Measurements from ENCODE around the gene LMOD1.
A peak's percentile ranks its signal among the peaks of the same experiment; 100 is the strongest.
"Not testable (repeated sequence)": the region's sequence is repeated elsewhere in the genome, so short reads cannot be mapped to it uniquely, and the experiment has no call there.

Gene LMOD1

GRCh38 chr1:201876148-201876818, 70.1 kb downstream of the LMOD1 start:
- H3K4me3 ChIP-seq (replicated peaks; ENCODE audit: low read depth, low read length): no peak overlapping the region
- DNase-seq (ENCODE audit: low read depth): peak; percentile 33
- TF ChIP-seq CTCF (IDR thresholded peaks at IDR 0.05; ENCODE audit: low read length, missing control alignments): peak; percentile 47

- no peak for TF ChIP-seq CTCF (IDR thresholded peaks at IDR 0.05; ENCODE audit: low read length, missing control alignments)
- H3K4me3 ChIP-seq (replicated peaks; ENCODE audit: low read depth, low read length): no peak overlapping the region
- no peak for DNase-seq (ENCODE audit: low read depth)
These were observed 71.7 kb downstream of the LMOD1 start for GRCh38 chr1:201874672-201875071.

DNA sequence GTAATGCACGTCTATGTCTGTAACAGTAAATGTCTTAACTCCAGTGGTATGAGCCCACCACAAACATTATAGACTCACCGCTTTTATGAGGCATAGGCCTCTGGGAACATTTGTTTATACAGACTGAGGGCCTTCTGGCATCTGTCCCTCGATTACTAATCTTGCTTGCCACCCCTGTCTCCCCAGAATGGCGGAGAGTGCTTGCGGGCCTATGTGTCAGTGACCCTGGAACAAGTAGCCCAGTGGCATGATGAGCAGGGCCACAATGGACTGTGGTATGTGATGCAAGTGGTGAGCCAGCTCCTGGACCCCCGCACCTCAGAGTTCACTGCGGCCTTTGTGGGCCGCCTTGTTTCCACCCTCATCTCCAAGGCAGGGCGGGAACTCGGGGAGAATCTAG, 76.0 kb downstream of the LMOD1 start:
- H3K4me3 ChIP-seq (replicated peaks; ENCODE audit: low read depth, low read length): no peak overlapping the region
- TF ChIP-seq CTCF (IDR thresholded peaks at IDR 0.05; ENCODE audit: low read length, missing control alignments): no peak
- no peak for DNase-seq (ENCODE audit: low read depth)

DNA sequence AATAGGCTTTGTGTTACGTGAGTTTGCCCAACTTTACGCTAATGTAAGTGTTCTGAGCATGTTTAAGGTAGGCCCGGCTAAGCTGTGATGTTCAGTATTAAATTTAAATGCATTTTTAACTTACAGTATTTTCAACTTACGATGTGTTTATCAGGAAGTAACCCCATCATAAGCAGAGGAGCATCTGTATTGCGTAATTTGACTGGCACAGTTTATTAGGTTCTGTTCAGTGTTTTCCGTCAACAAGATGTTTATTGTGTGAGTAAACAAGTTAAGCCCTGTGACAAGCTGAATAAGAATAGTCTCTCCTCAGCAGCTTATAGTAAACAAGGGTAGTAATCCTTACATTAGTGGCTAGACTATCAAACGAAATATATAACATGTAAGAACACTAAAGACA, 84.9 kb downstream of the LMOD1 start:
- H3K4me3 ChIP-seq (replicated peaks; ENCODE audit: low read depth, low read length): no peak overlapping the region
- DNase-seq (ENCODE audit: low read depth): no peak
- no peak for TF ChIP-seq CTCF (IDR thresholded peaks at IDR 0.05; ENCODE audit: low read length, missing control alignments)

- TF ChIP-seq CTCF (IDR thresholded peaks at IDR 0.05; ENCODE audit: low read length, missing control alignments): no peak
- no peak overlapping the region for H3K4me3 ChIP-seq (replicated peaks; ENCODE audit: low read depth, low read length)
- DNase-seq (ENCODE audit: low read depth): no peak
These were observed 86.9 kb downstream of the LMOD1 start for GRCh38 chr1:201859424-201859823.

DNA sequence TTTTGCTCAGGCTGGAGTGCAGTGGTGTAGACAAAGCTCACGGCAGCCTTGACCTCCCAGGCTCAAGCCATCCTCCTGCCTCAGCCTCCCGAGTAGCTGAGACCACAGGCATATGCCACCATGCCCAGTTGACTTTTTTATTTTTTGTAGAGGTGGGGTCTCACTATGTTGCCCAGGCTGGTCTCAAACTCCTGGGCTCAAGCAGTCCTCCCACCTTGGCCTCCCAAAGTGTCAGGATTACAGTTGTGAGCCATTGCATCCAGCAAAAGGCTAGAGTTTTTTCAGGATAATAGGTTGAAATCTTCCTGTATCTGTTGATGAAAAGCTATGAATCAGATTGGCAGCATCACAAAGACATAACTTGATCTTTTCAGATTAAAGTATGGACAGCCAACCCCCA, 89.6 kb downstream of the LMOD1 start:
- not testable (repeated sequence) for DNase-seq (ENCODE audit: low read depth); H3K4me3 ChIP-seq (replicated peaks; ENCODE audit: low read depth, low read length)

DNA sequence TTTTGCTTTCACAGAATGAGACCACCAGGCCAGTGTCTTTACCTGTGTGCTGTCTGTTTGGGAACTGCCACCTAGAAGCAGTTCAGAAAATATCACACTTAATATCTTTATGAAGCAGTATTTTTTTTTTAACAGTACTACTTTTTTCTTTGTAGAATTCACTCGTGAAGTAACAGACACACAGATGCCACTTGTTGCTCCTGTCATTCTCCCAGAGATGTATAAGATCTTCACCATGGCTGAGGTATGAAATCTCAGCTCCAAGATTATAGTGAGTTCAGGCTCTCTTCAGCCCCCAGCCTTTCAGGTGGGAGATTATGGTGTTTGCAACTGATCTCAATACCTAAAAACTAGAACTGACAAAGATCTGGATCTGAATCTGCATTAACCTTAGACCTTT, 94.4 kb downstream of the LMOD1 start:
- no peak for DNase-seq (ENCODE audit: low read depth)
- TF ChIP-seq CTCF (IDR thresholded peaks at IDR 0.05; ENCODE audit: low read length, missing control alignments): no peak
- no peak overlapping the region for H3K4me3 ChIP-seq (replicated peaks; ENCODE audit: low read depth, low read length)
